ENCODE data around the gene ACSL4.
"Not testable (repeated sequence)": the region's sequence is repeated elsewhere in the genome, so short reads cannot be mapped to it uniquely, and the experiment has no call there.

ACSL4 gene

GRCh38 chrX:109660435-109661143 is 72.5 kb downstream of the ACSL4 start:
- no peak for DNase-seq

GRCh38 chrX:109658391-109658790 is 74.7 kb downstream of the ACSL4 start:
- DNase-seq = no peak

- not testable (repeated sequence) for DNase-seq
Observed at GRCh38 chrX:109657364-109657763, 75.7 kb downstream of the ACSL4 start.

- no peak for DNase-seq
Observed at GRCh38 chrX:109656774-109657173, 76.3 kb downstream of the ACSL4 start.

- DNase-seq = no peak
Observed at GRCh38 chrX:109655502-109656201, 77.4 kb downstream of the ACSL4 start.

- DNase-seq = no peak
Observed at GRCh38 chrX:109654516-109655109, 78.4 kb downstream of the ACSL4 start.

GRCh38 chrX:109644671-109645070 is 88.4 kb downstream of the ACSL4 start:
- not testable (repeated sequence) for DNase-seq

- DNase-seq = no peak
Observed at GRCh38 chrX:109643687-109644086, 89.4 kb downstream of the ACSL4 start.

GRCh38 chrX:109638158-109638557 is 94.9 kb downstream of the ACSL4 start:
- no peak for DNase-seq

GRCh38 chrX:109637477-109637876 is 95.6 kb downstream of the ACSL4 start:
- not testable (repeated sequence) for DNase-seq

- DNase-seq = no peak
Observed at GRCh38 chrX:109635146-109635545, 97.9 kb downstream of the ACSL4 start.

GRCh38 chrX:109632906-109633504 is 100.1 kb downstream of the ACSL4 start:
- DNase-seq = no peak

GRCh38 chrX:109629310-109629709 is 103.7 kb downstream of the ACSL4 start:
- DNase-seq = no peak

- DNase-seq = no peak
Observed at GRCh38 chrX:109626637-109627036, 106.4 kb downstream of the ACSL4 start.

GRCh38 chrX:109624641-109625616 is 108.1 kb downstream of the ACSL4 start, which contains the start of gene KCNE5:
KCNE5 (minus strand) TSS chrX:109625172; CDS start chrX:109625020, 152 bp downstream.
- DNase-seq = no peak

GRCh38 chrX:109623997-109624396 is 109.1 kb downstream of the ACSL4 start:
- no peak for DNase-seq

GRCh38 chrX:109622270-109622669 is 110.8 kb downstream of the ACSL4 start:
- DNase-seq = no peak

- no peak for DNase-seq
Observed at GRCh38 chrX:109619771-109620170, 113.3 kb downstream of the ACSL4 start.

- no peak for DNase-seq
Observed at GRCh38 chrX:109614951-109615350, 118.1 kb downstream of the ACSL4 start.

GRCh38 chrX:109601486-109601885 is 131.6 kb downstream of the ACSL4 start:
- DNase-seq = no peak

GRCh38 chrX:109600237-109600651 is 132.8 kb downstream of the ACSL4 start:
- no peak for DNase-seq

- DNase-seq = no peak
Observed at GRCh38 chrX:109596015-109596414, 137.0 kb downstream of the ACSL4 start.
